Pancreas (tissue), 10 donors: ENCODE results near the gene THEM5. TPM values are rescaled to one million over a fixed set of nuclear protein-coding genes. Genes with fewer than 3 reads are reported as not detected.

Experiments used
- ATAC-seq, 4 donors: fragments of 200-7000 bp; cut with Tn5 transposase; one replicate each; pipeline versions ENCODE4 v1.8.0 to v1.9.1; 2020; ENCODE audit warnings: mild to moderate bottlenecking in 4 of 4, moderate library complexity in 4 of 4
- DNase-seq, 6 donors: peaks; one replicate each; pipeline ENCODE4 v3.0.0-alpha.2; 2020
- FAIRE-seq: peaks from 2 replicates; lab custom pipeline; 2012; peaks lifted over from hg19 to GRCh38; lab: Jason Lieb, UNC
- H3K27ac ChIP-seq, 4 donors: fragments of 200-600 bp; sonication (generic); 1 replicate in 3 of 4; 2 replicates in 1 of 4; pipeline versions ENCODE4 v1.5.0 to v1.8.0; 2020
- H3K27me3 ChIP-seq, 4 donors: fragments of 200-600 bp; one replicate each; pipeline ENCODE4 v1.8.0; 2021
- H3K36me3 ChIP-seq, 3 donors: fragments of 200-600 bp; sonication (generic) in 1 of 3; one replicate each; pipeline versions ENCODE4 v1.5.0 to v1.8.0; 2020 to 2021
- H3K4me1 ChIP-seq, 3 donors: fragments of 200-600 bp; one replicate each; pipeline ENCODE4 v1.8.0; 2021
- H3K4me3 ChIP-seq, 4 donors: fragments of 200-600 bp; sonication (generic) in 2 of 4; one replicate each; pipeline versions ENCODE4 v1.5.0 to v1.8.0; 2020 to 2021
- H3K9me3 ChIP-seq, 4 donors: fragments of 200-600 bp; one replicate each; pipeline ENCODE4 v1.8.0; 2021
- WGBS, 2 donors: extraction: QIAGEN DNeasy Blood & Tissue Kit; methylation state at CpG; one replicate each; pipeline ENCODE4 v1.1.7; 2013; 5-methylcytosine and 5-hydroxymethylcytosine counted together
- intact Hi-C, 3 donors: fragments of 100-400 bp; cut with DNase I; formaldehyde crosslinking; loops; one replicate each; pipeline versions ENCODE4 v1.11.1 to v1.14.2; 2022
- polyA plus RNA-seq, 2 donors: library from polyadenylated mRNA; stranded (reverse); fragments of 200-250 nt; gene quantifications; one replicate each; pipeline ENCODE4 v1.2.3, GENCODE V29; 2013
- total RNA-seq, 6 donors: library from RNA; stranded (reverse); fragmentation: NEBNext Ultra II Directional in 4 of 6; extraction: Animal tissue kit (Norgen Biotek cat#: 25700) in 4 of 6; gene quantifications; one replicate each; pipeline versions ENCODE4 v1.2.1 to v1.2.4, GENCODE V29; 2021 to 2023
- TF ChIP-seq, protein P1 (sequence below), 4 donors: fragments of 200-600 bp; sonication (generic) in 3 of 4; IDR thresholded peaks; one replicate each; pipeline versions ENCODE4 v1.5.0 to v1.8.0; 2021; ENCODE audit warnings: antibody characterized with exemption in 4 of 4
- donor health status: healthy with polysubstance abuse.
- donor health status: DM: no; HTN: no; CAD: no; lungs with moderate emphysema.
- donor health status: DM: no; HTN: no; CAD: no.
- donor health status: control.
- donor health status: control.
- donor health status: Bipolar disorder and iron deficiency.
- donor health status: DM: yes; HTN: yes; CAD: no.
- donor health status: DM: no; HTN: no; CAD: no.
- donor health status: DM: no; HTN: no; CAD: no.
- donor health status: DM: yes; HTN: yes; CAD: no.

THEM5 gene
- total and polyA plus RNA-seq, 8 donors, result 0.17 TPM; not detected in 7

DNA sequence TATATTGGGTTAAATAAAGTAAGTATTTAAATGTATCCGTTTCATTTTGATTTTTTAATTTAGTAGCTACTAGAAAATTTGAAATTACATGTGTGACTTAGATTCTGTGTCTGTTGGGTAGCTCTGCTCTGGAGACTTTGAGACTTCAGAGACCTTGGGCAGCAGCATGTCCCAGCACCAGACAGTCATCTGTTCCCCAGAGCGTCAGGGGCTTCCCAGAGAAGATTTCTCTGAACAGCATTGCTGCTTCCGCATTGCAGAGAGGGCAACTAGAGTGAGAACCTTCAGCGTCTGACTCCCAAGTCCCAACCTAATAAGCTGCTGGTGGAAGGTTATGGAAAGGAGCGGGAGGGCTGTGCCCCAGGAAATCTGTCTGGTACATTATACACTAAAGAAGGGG is 54.9 kb downstream of the THEM5 start:
- no peaks in the 10 kb centered on the region for H3K27me3 ChIP-seq
- WGBS, 2 donors, result 88% methylated on average over 5 of the region's 5 CpGs
- ATAC-seq (no peak), FAIRE-seq (no peak), DNase-seq (no peak)
- H3K36me3 ChIP-seq, result no peaks in the 10 kb centered on the region
- no peak overlapping the region for H3K4me3 ChIP-seq
- TF ChIP-seq, protein P1, sequence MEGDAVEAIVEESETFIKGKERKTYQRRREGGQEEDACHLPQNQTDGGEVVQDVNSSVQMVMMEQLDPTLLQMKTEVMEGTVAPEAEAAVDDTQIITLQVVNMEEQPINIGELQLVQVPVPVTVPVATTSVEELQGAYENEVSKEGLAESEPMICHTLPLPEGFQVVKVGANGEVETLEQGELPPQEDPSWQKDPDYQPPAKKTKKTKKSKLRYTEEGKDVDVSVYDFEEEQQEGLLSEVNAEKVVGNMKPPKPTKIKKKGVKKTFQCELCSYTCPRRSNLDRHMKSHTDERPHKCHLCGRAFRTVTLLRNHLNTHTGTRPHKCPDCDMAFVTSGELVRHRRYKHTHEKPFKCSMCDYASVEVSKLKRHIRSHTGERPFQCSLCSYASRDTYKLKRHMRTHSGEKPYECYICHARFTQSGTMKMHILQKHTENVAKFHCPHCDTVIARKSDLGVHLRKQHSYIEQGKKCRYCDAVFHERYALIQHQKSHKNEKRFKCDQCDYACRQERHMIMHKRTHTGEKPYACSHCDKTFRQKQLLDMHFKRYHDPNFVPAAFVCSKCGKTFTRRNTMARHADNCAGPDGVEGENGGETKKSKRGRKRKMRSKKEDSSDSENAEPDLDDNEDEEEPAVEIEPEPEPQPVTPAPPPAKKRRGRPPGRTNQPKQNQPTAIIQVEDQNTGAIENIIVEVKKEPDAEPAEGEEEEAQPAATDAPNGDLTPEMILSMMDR (IDR thresholded peaks at IDR 0.05), result no peak
- no peak overlapping the region for H3K27ac ChIP-seq
- intact Hi-C loops, result no loop called here
- H3K4me1 ChIP-seq, result no peaks in the 10 kb centered on the region
- H3K9me3 ChIP-seq, result no peaks in the 10 kb centered on the region

Other genes with a start within 250 kb of the THEM5 start
- 10 to 100 TPM; 10.2 to 23.4 (median 13.0) TPM for gene SNX27, start 241.7 kb downstream of the THEM5 start, total RNA-seq
- gene SNX27, start 241.7 kb downstream of the THEM5 start, polyA plus RNA-seq, result 1 to 10 TPM; 5.9 to 6.5 TPM
- gene CELF3, start 136.9 kb downstream of the THEM5 start, total RNA-seq, result 1 to 10 TPM; 1.1 to 8.6 (median 3.6) TPM
- gene CELF3, start 136.9 kb downstream of the THEM5 start, polyA plus RNA-seq, result 10 to 100 TPM; 39.2 to 76.3 TPM
- gene RIIAD1, start 132.2 kb downstream of the THEM5 start, total RNA-seq, result under 1 TPM in 4 of 6 donors, not detected in 2; 0.56 to 0.69 (median 0.63) TPM
- 1 to 10 TPM; 3.7 to 7.5 TPM for gene RIIAD1, start 132.2 kb downstream of the THEM5 start, polyA plus RNA-seq
- gene MRPL9, start 90.2 kb downstream of the THEM5 start, total RNA-seq, result 10 to 100 TPM; 21.8 to 27.9 (median 24.6) TPM
- gene MRPL9, start 90.2 kb downstream of the THEM5 start, polyA plus RNA-seq, result 10 to 100 TPM; 47.0 to 61.9 TPM
- gene TDRKH, start 63.2 kb downstream of the THEM5 start, total RNA-seq, result 1 to 10 TPM; 2.6 to 7.5 (median 4.1) TPM
- gene TDRKH, start 63.2 kb downstream of the THEM5 start, polyA plus RNA-seq, result 1 to 10 TPM; 2.6 to 4.2 TPM
- under 1 TPM; 0.15 to 0.52 (median 0.26) TPM for gene LINGO4, start 48.3 kb downstream of the THEM5 start, total RNA-seq
- under 1 TPM; 0.27 to 0.89 TPM for gene LINGO4, start 48.3 kb downstream of the THEM5 start, polyA plus RNA-seq
- 10 to 100 TPM; 11.9 to 28.8 (median 23.1) TPM for gene RORC, start 21.9 kb downstream of the THEM5 start, total RNA-seq
- 10 to 100 TPM; 17.1 to 36.7 TPM for gene RORC, start 21.9 kb downstream of the THEM5 start, polyA plus RNA-seq
- 1 to 10 TPM in 1 of 6 donors, under 1 TPM in 5; 0.35 to 1.2 (median 0.59) TPM for gene C2CD4D, start 13.9 kb downstream of the THEM5 start, total RNA-seq
- under 1 TPM; 0.40 to 0.68 TPM for gene C2CD4D, start 13.9 kb downstream of the THEM5 start, polyA plus RNA-seq
- 10 to 100 TPM in 1 of 6 donors, 1 to 10 TPM in 5; 6.1 to 11.3 (median 8.0) TPM for gene THEM4, start 55.8 kb upstream of the THEM5 start, total RNA-seq
- gene THEM4, start 55.8 kb upstream of the THEM5 start, polyA plus RNA-seq, result 10 to 100 TPM; 17.8 to 27.8 TPM
- 100 to 1,000 TPM in 2 of 6 donors, 10 to 100 TPM in 4; 34.3 to 211 (median 74.6) TPM for gene S100A10, start 140.1 kb upstream of the THEM5 start, total RNA-seq
- gene S100A10, start 140.1 kb upstream of the THEM5 start, polyA plus RNA-seq, result 100 to 1,000 TPM; 203 to 269 TPM
- 100 to 1,000 TPM in 2 of 6 donors, 10 to 100 TPM in 4; 23.6 to 291 (median 61.9) TPM for gene S100A11, start 183.3 kb upstream of the THEM5 start, total RNA-seq
- gene S100A11, start 183.3 kb upstream of the THEM5 start, polyA plus RNA-seq, result 100 to 1,000 TPM; 239 to 433 TPM
- gene TCHHL1, start 235.4 kb upstream of the THEM5 start, total RNA-seq, result not detected
- gene TCHHL1, start 235.4 kb upstream of the THEM5 start, polyA plus RNA-seq, result not detected